Choroid plexus epithelial cell (primary cell): ENCODE results near the gene ST6GALNAC3.

Experiments
- DNase-seq: peaks from one replicate; pipeline ENCODE4 v3.0.0-alpha.2; 2010; ENCODE audit warnings: low read depth
- H3K4me3 ChIP-seq: 2 replicates; pipeline ENCODE4 v1.5.1; 2011; ENCODE audit warnings: low read depth, mild to moderate bottlenecking, control low read depth, low read length, moderate library complexity
- TF ChIP-seq, protein P1 (sequence below): conservative IDR thresholded peaks from 2 replicates; pipeline ENCODE4 v1.5.1; 2011; ENCODE audit warnings: low read depth, mild to moderate bottlenecking, control low read depth, inconsistent platforms, low read length, moderate library complexity

Gene ST6GALNAC3

DNA sequence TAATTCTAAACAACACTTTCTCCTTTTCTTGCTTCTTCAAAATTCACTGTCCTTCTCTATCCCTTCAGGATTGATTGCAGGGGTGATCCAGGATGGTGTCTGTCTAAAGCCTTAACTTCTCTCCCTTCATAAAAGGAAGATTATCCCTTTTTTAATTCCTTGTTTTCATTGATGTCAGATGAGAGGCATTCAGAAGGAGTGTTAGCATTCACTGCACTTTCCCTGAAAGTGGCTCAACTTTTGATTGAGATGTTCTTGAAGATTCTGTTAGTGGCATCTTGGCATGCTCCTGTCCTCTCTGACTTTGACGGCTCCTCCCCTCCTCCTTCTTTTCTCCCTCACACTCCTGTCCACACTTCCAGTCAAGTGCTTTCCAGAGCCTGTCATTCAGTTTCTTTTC lies 71.6 kb downstream of the ST6GALNAC3 start:
- TF ChIP-seq, protein P1, sequence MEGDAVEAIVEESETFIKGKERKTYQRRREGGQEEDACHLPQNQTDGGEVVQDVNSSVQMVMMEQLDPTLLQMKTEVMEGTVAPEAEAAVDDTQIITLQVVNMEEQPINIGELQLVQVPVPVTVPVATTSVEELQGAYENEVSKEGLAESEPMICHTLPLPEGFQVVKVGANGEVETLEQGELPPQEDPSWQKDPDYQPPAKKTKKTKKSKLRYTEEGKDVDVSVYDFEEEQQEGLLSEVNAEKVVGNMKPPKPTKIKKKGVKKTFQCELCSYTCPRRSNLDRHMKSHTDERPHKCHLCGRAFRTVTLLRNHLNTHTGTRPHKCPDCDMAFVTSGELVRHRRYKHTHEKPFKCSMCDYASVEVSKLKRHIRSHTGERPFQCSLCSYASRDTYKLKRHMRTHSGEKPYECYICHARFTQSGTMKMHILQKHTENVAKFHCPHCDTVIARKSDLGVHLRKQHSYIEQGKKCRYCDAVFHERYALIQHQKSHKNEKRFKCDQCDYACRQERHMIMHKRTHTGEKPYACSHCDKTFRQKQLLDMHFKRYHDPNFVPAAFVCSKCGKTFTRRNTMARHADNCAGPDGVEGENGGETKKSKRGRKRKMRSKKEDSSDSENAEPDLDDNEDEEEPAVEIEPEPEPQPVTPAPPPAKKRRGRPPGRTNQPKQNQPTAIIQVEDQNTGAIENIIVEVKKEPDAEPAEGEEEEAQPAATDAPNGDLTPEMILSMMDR = no peak
- no peak overlapping the region for H3K4me3 ChIP-seq
- DNase-seq = no peak

DNA sequence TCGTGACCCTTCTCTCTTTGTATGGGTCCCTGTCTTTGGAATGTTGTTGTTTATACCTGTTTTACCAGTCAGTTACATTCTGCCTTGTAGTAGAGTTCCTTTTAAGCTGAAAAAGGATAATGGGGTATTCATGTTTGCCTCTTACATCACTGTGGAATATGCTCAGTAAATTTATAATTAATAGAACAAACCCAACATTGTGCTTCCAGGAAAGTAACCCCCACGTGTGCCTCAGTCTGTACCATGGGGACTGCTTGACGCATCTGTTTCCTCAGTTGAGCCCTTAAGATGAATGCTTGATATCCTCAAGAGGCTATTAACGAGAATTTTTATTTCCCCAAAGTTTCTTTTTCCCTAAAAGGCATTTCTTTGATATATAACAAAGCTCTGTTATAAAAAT lies 73.4 kb downstream of the ST6GALNAC3 start:
- no peak for DNase-seq
- no peak overlapping the region for H3K4me3 ChIP-seq

DNA sequence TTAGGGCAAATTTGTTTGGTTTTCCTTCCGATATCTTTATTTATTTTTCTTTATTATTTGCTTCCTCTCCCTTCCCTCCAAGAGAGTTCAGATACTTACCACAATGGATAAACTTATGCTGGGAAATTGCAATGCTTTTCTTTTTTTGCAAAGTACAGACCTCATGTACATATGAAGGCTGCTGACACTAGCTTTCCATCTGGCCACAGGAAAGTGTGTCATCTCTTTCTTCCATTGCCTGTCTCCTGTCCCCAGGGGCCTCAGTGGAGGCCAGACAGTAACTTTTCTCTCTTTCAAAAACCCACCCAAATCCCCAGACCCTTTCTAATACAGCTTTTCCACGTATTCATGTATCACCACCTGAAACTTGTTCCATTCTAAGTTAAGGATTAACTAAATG lies 73.9 kb downstream of the ST6GALNAC3 start:
- no peak overlapping the region for H3K4me3 ChIP-seq
- DNase-seq = no peak
- TF ChIP-seq, protein P1 = no peak

More for the DNA sequence above, 73.4 kb downstream of the ST6GALNAC3 start:
- TF ChIP-seq, protein P1 = no peak

DNA sequence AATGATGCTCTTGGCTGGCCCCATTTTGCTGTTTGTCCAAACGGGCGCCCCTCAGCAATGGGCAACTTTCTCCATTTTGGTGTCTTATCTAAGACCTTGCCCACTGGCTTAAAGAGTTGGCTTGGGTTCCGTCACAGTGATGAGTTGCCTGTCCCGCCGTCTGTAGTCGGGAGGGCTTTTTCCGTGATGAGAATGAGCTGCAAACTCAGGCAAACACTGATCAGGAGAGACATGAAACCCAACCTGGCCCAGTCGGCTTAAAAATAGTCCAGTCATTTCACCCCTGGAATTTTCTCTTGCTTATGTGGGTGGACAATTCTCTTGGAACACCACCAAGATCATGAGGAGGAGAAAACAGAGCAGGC lies 79.3 kb downstream of the ST6GALNAC3 start:
- no peak for DNase-seq
- TF ChIP-seq, protein P1 = no peak
- H3K4me3 ChIP-seq = no peak overlapping the region

DNA sequence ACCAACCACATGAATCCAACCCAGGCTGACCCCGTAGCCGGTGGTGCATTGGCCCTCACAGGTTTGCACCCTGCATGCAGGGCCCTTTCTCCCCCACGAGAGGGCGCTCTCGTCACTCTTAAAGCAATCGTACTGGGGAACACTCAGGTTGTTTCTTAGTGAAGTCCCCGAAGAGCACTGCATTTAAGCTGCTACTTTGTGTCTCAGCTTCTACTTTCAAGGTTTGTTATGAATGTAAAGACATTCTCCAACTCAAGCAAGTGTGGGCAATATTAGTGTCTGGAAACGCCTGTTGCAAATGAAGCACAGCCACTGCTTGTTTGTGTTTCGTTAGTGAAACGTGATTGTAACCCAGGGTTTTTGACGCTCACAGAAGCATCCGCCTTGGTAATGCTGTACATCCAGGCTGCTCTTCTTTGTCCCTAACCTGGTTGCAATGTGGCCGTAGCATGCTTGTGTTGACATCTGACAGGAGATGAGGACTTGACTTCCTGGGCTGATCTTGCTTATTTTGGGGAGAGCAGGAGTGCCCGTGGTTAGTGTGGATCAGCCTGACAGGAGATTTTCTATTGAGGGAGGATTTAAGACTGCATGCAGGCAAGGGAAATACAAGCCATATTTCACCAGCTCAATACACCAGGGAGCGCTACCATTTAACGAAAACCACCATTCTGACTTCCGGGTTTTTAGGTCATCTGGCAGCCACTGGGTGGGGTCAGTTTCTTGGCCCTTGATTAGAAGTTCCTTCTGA lies 79.8 kb downstream of the ST6GALNAC3 start:
- peak overlapping the region; percentile 46 for H3K4me3 ChIP-seq

DNA sequence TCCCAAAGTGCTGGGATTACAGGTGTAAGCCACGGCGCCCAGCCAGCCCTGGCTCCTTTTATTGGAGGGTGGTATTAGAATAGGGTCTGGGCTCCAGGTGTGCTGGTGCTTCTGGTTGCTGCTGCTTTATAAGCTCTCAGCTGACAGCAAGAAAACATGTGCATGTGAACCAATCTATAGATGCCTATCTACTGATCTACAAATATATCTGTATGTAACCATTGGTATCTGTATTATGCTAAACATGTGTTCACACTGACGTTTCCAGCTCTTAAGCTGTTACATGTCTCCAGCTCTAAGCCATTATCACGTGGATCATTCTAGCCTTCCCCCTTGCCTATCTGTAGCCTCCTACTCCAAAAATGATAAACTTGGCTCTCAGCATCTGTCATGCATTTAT lies 82.4 kb downstream of the ST6GALNAC3 start:
- TF ChIP-seq, protein P1 = no peak
- DNase-seq = no peak
- H3K4me3 ChIP-seq = no peak overlapping the region

More for the DNA sequence above, 79.8 kb downstream of the ST6GALNAC3 start:
- TF ChIP-seq, protein P1 = peak; percentile 99
- DNase-seq = peak; percentile 83

DNA sequence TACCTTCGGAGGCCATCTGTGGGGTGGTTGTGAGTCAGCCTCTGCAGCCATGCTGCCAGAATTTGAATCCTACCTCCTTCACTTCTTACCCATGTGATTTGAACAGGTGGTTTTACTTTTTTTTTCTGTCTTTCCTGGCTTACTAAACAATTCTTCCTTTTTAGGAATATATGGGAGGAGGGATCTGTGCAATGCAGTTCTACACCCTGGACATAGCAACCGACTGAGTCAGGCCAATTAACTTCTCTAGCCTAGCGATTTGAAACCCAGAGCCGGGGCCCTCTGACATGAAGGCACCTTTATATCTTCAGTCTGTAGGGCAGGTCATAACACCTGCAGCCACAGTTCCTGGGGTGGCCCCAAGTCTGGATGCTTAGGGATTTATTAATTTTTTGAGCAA lies 83.6 kb downstream of the ST6GALNAC3 start:
- no peak for DNase-seq
- H3K4me3 ChIP-seq = no peak overlapping the region
- TF ChIP-seq, protein P1 = no peak
